Keratinocyte (primary cell): ENCODE data around the gene KRT82. TPM values are rescaled to one million over a fixed set of nuclear protein-coding genes. Genes with fewer than 3 reads are reported as not detected.
A peak's percentile ranks its signal among the peaks of the same experiment; 100 is the strongest.

Experiments
- DNase-seq: peaks from one replicate; pipeline ENCODE4 v3.0.0-alpha.2; 2011; ENCODE audit warnings: low read depth, missing footprints, low spot score
- FAIRE-seq: peaks from 2 replicates; lab custom pipeline; 2011; peaks lifted over from hg19 to GRCh38; lab: Jason Lieb, UNC
- H2AFZ ChIP-seq: 2 replicates; pipeline ENCODE4 v1.6.0; 2012; ENCODE audit warnings: low read length, control low read depth, inconsistent platforms; ENCODE audit not compliant: control insufficient read depth
- H3K27ac ChIP-seq: 2 replicates; pipeline ENCODE4 v1.5.1; 2011; ENCODE audit warnings: low read length; ENCODE audit not compliant: control insufficient read depth, insufficient read depth
- H3K27me3 ChIP-seq: 3 replicates; pipeline ENCODE4 v1.6.0; 2011; ENCODE audit warnings: low read length; ENCODE audit not compliant: control insufficient read depth, insufficient read depth; ENCODE audit errors: extremely low read depth
- H3K36me3 ChIP-seq, 2 experiments: 2 replicates in 1 of 2; 3 replicates in 1 of 2; pipeline ENCODE4 v1.5.1; 2011; ENCODE audit warnings: low read length in 2 of 2, mild to moderate bottlenecking in 1 of 2; ENCODE audit not compliant: control insufficient read depth in 2 of 2, insufficient read depth in 2 of 2; ENCODE audit errors: extremely low read depth in 1 of 2
- H3K4me1 ChIP-seq: 3 replicates; pipeline ENCODE4 v1.5.1; 2011; ENCODE audit warnings: low read length; ENCODE audit not compliant: control insufficient read depth, insufficient read depth; ENCODE audit errors: extremely low read depth
- H3K4me2 ChIP-seq: 3 replicates; pipeline ENCODE4 v1.6.0; 2011; ENCODE audit warnings: low read depth, low read length; ENCODE audit not compliant: control insufficient read depth, insufficient read depth; ENCODE audit errors: extremely low read depth
- H3K4me3 ChIP-seq, 3 experiments: fragments of 200-600 bp in 1 of 3; sonication (generic) in 1 of 3; 2 replicates in 2 of 3; 3 replicates in 1 of 3; pipeline ENCODE4 v1.5.1; 2011 to 2016; ENCODE audit warnings: low read length in 3 of 3, mild to moderate bottlenecking in 3 of 3, control low read depth in 2 of 3, inconsistent platforms in 1 of 3, low read depth in 1 of 3, mixed read lengths in 1 of 3, mixed run types in 1 of 3, moderate library complexity in 1 of 3; ENCODE audit not compliant: control insufficient read depth in 2 of 3, insufficient read depth in 2 of 3; ENCODE audit errors: extremely low read depth in 1 of 3
- H3K79me2 ChIP-seq: 2 replicates; pipeline ENCODE4 v1.6.0; 2012; ENCODE audit warnings: low read length; ENCODE audit not compliant: control insufficient read depth, insufficient read depth
- H3K9ac ChIP-seq: 3 replicates; pipeline ENCODE4 v1.6.0; 2011; ENCODE audit warnings: low read length; ENCODE audit not compliant: control insufficient read depth, insufficient read depth; ENCODE audit errors: extremely low read depth
- H3K9me1 ChIP-seq: 3 replicates; pipeline ENCODE4 v1.6.0; 2011; ENCODE audit warnings: low read length; ENCODE audit not compliant: control insufficient read depth, insufficient read depth; ENCODE audit errors: extremely low read depth
- H3K9me3 ChIP-seq: 2 replicates; pipeline ENCODE4 v1.5.1; 2012; ENCODE audit warnings: low read depth, low read length; ENCODE audit not compliant: control insufficient read depth
- H4K20me1 ChIP-seq: 3 replicates; pipeline ENCODE4 v1.6.0; 2011; ENCODE audit warnings: low read length; ENCODE audit not compliant: control insufficient read depth, insufficient read depth; ENCODE audit errors: extremely low read depth
- EZH2 ChIP-seq: IDR thresholded peaks from one replicate; pipeline ENCODE4 v1.6.1; 2012; ENCODE audit warnings: inconsistent platforms, mild to moderate bottlenecking, low read length, moderate library complexity
- dilution Hi-C: fragments of 300-500 bp; cut with MboI; formaldehyde crosslinking; loops from one replicate; pipeline ENCODE4 v1.7.0; 2020; ENCODE audit warnings: low sequenced_read_pairs; ENCODE audit not compliant: extremely low pct_ligation_motif_present
- polyA plus RNA-seq, 5 experiments: library from polyadenylated mRNA; depleted of rRNA in 3 of 5; stranded (reverse) in 3 of 5; stranded (forward) in 1 of 5; unstranded in 1 of 5; fragments of >200 nt; gene quantifications; 1 replicate in 1 of 5; 2 replicates in 3 of 5; 3 replicates in 1 of 5; pipeline versions ENCODE4 v1.2.1 to v1.2.3, GENCODE V29; 2011 to 2012; ENCODE audit warnings: missing spikeins in 2 of 5, low read depth in 1 of 5, low replicate concordance in 1 of 5
- TF ChIP-seq, protein P1 (sequence below), 3 experiments: IDR thresholded peaks in 1 of 3; conservative IDR thresholded peaks in 1 of 3; optimal IDR thresholded peaks in 1 of 3; 2 replicates in 2 of 3; 3 replicates in 1 of 3; pipeline versions ENCODE3 to v1.5.1; 2011; ENCODE audit warnings: low read length in 3 of 3, mild to moderate bottlenecking in 3 of 3, moderate library complexity in 2 of 3, control low read depth in 1 of 3, inconsistent platforms in 1 of 3; ENCODE audit not compliant: insufficient read depth in 2 of 3; ENCODE audit errors: extremely low read depth in 1 of 3

Gene KRT82
- polyA plus RNA-seq, 1 donor (not counting 4 experiments of a cell fraction or from before 2014, with no cell fraction given), result not detected

DNA sequence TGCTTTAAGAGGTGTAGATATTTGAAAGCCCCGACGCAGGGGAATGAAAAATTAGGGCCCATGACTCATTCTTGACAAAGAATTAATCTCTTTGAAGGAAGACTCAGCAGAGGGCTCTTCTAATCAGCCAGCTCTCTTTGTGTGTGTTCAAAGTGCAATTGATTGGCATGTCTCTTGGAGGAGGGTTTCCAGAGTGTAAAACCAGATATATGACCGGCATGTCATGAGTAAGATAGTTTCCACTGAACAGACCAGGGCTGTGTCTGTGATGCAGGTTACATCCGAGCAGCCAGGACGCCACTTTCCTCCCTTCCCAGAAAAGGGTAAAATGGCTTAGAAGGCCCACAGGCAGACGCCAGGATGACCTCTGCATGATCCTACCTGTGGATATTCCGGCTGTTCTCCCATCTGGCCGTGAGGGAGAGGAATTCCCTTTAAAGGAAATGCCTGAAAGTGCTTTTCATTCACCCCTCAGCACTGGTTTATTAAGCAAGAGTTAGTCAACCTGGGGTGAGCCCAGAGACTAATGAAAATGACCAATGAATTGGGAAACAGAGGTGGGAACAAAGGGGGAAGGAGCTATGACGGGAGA, 35.3 kb upstream of the KRT82 start:
- no peak overlapping the region for H2AFZ ChIP-seq

GRCh38 chr12:52440821-52441319, 34.7 kb upstream of the KRT82 start:
- dilution Hi-C loops, result no loop called here
- Histone ChIP-seq H3K27ac (peak overlapping the region; percentile 97), H3K4me1 (peaks cover 78% of the 10 kb centered on the region), H3K36me3 (peaks cover 0 to 2% of the 10 kb centered on the region in 2 experiments), H3K9me1 (no peaks in the 10 kb centered on the region), H3K9me3 (no peaks in the 10 kb centered on the region), H4K20me1 (no peaks in the 10 kb centered on the region), H3K79me2 (peaks cover 2% of the 10 kb centered on the region), H3K4me2 (peak overlapping the region; percentile 84), H3K27me3 (no peaks in the 10 kb centered on the region), H2AFZ (no peak overlapping the region), H3K4me3 (no peak overlapping the region), H3K9ac (peak overlapping the region; percentile 78)
- TF ChIP-seq EZH2, result no peak
- TF ChIP-seq, protein P1, sequence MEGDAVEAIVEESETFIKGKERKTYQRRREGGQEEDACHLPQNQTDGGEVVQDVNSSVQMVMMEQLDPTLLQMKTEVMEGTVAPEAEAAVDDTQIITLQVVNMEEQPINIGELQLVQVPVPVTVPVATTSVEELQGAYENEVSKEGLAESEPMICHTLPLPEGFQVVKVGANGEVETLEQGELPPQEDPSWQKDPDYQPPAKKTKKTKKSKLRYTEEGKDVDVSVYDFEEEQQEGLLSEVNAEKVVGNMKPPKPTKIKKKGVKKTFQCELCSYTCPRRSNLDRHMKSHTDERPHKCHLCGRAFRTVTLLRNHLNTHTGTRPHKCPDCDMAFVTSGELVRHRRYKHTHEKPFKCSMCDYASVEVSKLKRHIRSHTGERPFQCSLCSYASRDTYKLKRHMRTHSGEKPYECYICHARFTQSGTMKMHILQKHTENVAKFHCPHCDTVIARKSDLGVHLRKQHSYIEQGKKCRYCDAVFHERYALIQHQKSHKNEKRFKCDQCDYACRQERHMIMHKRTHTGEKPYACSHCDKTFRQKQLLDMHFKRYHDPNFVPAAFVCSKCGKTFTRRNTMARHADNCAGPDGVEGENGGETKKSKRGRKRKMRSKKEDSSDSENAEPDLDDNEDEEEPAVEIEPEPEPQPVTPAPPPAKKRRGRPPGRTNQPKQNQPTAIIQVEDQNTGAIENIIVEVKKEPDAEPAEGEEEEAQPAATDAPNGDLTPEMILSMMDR (optimal IDR thresholded peaks at IDR 0.05 in 1 of 3, IDR thresholded peaks at IDR 0.05 in 1 of 3, conservative IDR thresholded peaks at IDR 0.05 in 1 of 3; ENCODE audit: extremely low read depth in 1 of 3, insufficient read depth in 2 of 3, low read length in 3 of 3), result no peak
- no peak for DNase-seq
- FAIRE-seq, result peak; percentile 97

More for the DNA sequence above, 35.3 kb upstream of the KRT82 start:
- DNase-seq (no peak), FAIRE-seq (no peak)
- H3K79me2 ChIP-seq, result peaks cover 2% of the 10 kb centered on the region
- peak overlapping the region; percentile 84 for H3K4me2 ChIP-seq
- peaks cover 73% of the 10 kb centered on the region for H3K4me1 ChIP-seq
- H3K9ac ChIP-seq, result peak overlapping the region; percentile 78
- H3K36me3 ChIP-seq, result peaks cover 0 to 2% of the 10 kb centered on the region in 2 experiments
- dilution Hi-C loops, result no loop called here
- TF ChIP-seq, protein P1 (optimal IDR thresholded peaks at IDR 0.05 in 1 of 3, IDR thresholded peaks at IDR 0.05 in 1 of 3, conservative IDR thresholded peaks at IDR 0.05 in 1 of 3; ENCODE audit: extremely low read depth in 1 of 3, insufficient read depth in 2 of 3, low read length in 3 of 3), result no peak
- TF ChIP-seq EZH2, result no peak
- no peaks in the 10 kb centered on the region for H3K9me1 ChIP-seq
- H3K27me3 ChIP-seq, result no peaks in the 10 kb centered on the region
- H3K27ac ChIP-seq, result peak overlapping the region; percentile 97
- H3K9me3 ChIP-seq, result no peaks in the 10 kb centered on the region
- H3K4me3 ChIP-seq, result peak overlapping the region in 2 of 3 experiments; percentile 24 to 47
- no peaks in the 10 kb centered on the region for H4K20me1 ChIP-seq
